ENCODE data around the gene TBX21.

Gene TBX21

GRCh38 chr17:47714773-47715396 is 18.2 kb upstream of the TBX21 start:
- no peak for DNase-seq (ENCODE audit: low spot score)

- no peak for DNase-seq (ENCODE audit: low spot score)
Observed at GRCh38 chr17:47715669-47716325, 17.2 kb upstream of the TBX21 start.

- no peak for DNase-seq (ENCODE audit: low spot score)
Observed at GRCh38 chr17:47716375-47716774, 16.7 kb upstream of the TBX21 start.

GRCh38 chr17:47717261-47717697 is 15.8 kb upstream of the TBX21 start:
- DNase-seq (ENCODE audit: low spot score): no peak

- no peak for DNase-seq (ENCODE audit: low spot score)
Observed at GRCh38 chr17:47717979-47718621, 14.9 kb upstream of the TBX21 start.

- DNase-seq (ENCODE audit: low spot score): no peak
Observed at GRCh38 chr17:47718634-47719405, 14.2 kb upstream of the TBX21 start.

- no peak for DNase-seq (ENCODE audit: low spot score)
Observed at GRCh38 chr17:47719411-47720152, 13.5 kb upstream of the TBX21 start.

- no peak for DNase-seq (ENCODE audit: low spot score)
Observed at GRCh38 chr17:47720196-47720595, 12.8 kb upstream of the TBX21 start.

- DNase-seq (ENCODE audit: low spot score): no peak
Observed at GRCh38 chr17:47720754-47721533, 12.1 kb upstream of the TBX21 start.

- DNase-seq (ENCODE audit: low spot score): no peak
Observed at GRCh38 chr17:47721725-47722124, 11.3 kb upstream of the TBX21 start.

- DNase-seq (ENCODE audit: low spot score): no peak
Observed at GRCh38 chr17:47724705-47725104, 8.3 kb upstream of the TBX21 start.

GRCh38 chr17:47725446-47726111 is 7.5 kb upstream of the TBX21 start:
- no peak for DNase-seq (ENCODE audit: low spot score)

- DNase-seq (ENCODE audit: low spot score): no peak
Observed at GRCh38 chr17:47726796-47727703, 6.0 kb upstream of the TBX21 start.

GRCh38 chr17:47727704-47728036 is 5.4 kb upstream of the TBX21 start:
- no peak for DNase-seq (ENCODE audit: low spot score)

- no peak for DNase-seq (ENCODE audit: low spot score)
Observed at GRCh38 chr17:47728214-47728877, 4.7 kb upstream of the TBX21 start.

GRCh38 chr17:47729476-47729875 is 3.6 kb upstream of the TBX21 start:
- no peak for DNase-seq (ENCODE audit: low spot score)

- DNase-seq (ENCODE audit: low spot score): no peak
Observed at GRCh38 chr17:47730681-47731080, 2.4 kb upstream of the TBX21 start.

- DNase-seq (ENCODE audit: low spot score): no peak
Observed at GRCh38 chr17:47731396-47731795, 1.6 kb upstream of the TBX21 start.

GRCh38 chr17:47732399-47733046 is 513 bp upstream of the TBX21 start:
- DNase-seq (ENCODE audit: low spot score): no peak
